NCI-H2081 (cell line): ENCODE data around the gene PCDHB13.
"Not testable (repeated sequence)": the region's sequence is repeated elsewhere in the genome, so short reads cannot be mapped to it uniquely, and the experiment has no call there.

Source experiments
- DNase-seq, 2 experiments: peaks; one replicate each; lab custom pipeline; 2025; lab: John Stamatoyannopoulos, UW

PCDHB13 gene

DNA sequence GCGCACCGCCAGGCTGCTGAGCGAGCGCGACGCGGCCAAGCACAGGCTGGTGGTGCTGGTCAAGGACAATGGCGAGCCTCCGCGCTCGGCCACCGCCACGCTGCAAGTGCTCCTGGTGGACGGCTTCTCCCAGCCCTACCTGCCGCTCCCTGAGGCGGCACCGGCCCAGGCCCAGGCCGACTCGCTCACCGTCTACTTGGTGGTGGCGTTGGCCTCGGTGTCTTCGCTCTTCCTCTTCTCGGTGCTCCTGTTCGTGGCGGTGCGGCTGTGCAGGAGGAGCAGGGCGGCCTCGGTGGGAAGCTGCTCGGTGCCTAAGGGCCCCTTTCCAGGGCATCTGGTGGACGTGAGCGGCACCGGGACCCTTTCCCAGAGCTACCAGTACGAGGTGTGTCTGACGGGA, 12.1 kb upstream of the PCDHB13 start:
- DNase-seq, result not testable (repeated sequence)

DNA sequence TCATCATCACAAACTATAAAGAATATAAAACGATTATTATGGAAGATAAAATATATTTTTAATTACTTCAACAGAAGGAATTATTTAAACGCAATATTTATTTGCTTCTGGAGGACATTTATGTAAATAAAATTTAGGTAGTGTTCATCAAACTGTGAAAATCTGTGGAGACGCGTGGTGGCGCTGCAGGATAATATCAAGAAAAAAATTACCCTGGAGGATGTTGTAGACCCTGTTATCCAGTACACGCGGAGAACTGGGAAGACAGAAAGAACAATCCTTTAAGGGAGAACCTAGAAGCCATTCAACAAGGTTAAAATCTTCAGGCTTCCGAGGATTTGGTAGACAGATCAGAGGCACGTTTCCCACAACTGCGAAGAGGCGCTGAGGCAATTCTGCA, 5.2 kb upstream of the PCDHB13 start, which contains the start of gene PCDHB12:
PCDHB12 (plus strand) TSS at position 242 of the 400 bp plus-strand sequence. CDS start 189 bp downstream, outside the sequence.
- no peak for DNase-seq

DNA sequence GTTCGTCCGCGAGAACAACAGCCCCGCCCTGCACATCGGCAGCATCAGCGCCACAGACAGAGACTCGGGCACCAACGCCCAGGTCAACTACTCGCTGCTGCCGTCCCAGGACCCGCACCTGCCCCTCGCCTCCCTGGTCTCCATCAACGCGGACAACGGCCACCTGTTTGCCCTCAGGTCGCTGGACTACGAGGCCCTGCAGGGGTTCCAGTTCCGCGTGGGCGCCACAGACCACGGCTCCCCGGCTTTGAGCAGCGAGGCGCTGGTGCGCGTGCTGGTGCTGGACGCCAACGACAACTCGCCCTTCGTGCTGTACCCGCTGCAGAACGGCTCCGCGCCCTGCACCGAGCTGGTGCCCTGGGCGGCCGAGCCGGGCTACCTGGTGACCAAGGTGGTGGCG, 3.4 kb upstream of the PCDHB13 start:
- not testable (repeated sequence) for DNase-seq

DNA sequence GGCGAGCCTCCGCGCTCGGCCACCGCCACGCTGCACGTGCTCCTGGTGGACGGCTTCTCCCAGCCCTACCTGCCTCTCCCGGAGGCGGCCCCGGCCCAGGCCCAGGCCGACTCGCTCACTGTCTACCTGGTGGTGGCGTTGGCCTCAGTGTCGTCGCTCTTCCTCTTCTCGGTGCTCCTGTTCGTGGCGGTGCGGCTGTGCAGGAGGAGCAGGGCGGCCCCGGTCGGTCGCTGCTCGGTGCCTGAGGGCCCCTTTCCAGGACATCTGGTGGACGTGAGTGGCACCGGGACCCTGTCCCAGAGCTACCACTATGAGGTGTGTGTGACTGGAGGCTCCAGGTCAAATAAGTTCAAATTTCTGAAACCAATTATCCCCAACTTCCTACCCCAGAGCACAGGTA, 2.9 kb upstream of the PCDHB13 start:
- DNase-seq, result not testable (repeated sequence)

DNA sequence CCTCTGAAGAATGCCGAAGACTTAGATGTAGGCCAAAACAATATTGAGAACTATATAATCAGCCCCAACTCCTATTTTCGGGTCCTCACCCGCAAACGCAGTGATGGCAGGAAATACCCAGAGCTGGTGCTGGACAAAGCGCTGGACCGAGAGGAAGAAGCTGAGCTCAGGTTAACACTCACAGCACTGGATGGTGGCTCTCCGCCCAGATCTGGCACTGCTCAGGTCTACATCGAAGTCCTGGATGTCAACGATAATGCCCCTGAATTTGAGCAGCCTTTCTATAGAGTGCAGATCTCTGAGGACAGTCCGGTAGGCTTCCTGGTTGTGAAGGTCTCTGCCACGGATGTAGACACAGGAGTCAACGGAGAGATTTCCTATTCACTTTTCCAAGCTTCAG, 864 bp downstream of the PCDHB13 start:
- not testable (repeated sequence) for DNase-seq

DNA sequence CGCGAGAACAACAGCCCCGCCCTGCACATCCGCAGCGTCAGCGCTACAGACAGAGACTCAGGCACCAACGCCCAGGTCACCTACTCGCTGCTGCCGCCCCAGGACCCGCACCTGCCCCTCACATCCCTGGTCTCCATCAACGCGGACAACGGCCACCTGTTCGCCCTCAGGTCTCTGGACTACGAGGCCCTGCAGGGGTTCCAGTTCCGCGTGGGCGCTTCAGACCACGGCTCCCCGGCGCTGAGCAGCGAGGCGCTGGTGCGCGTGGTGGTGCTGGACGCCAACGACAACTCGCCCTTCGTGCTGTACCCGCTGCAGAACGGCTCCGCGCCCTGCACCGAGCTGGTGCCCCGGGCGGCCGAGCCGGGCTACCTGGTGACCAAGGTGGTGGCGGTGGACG, 1.8 kb downstream of the PCDHB13 start:
- DNase-seq, result not testable (repeated sequence)

DNA sequence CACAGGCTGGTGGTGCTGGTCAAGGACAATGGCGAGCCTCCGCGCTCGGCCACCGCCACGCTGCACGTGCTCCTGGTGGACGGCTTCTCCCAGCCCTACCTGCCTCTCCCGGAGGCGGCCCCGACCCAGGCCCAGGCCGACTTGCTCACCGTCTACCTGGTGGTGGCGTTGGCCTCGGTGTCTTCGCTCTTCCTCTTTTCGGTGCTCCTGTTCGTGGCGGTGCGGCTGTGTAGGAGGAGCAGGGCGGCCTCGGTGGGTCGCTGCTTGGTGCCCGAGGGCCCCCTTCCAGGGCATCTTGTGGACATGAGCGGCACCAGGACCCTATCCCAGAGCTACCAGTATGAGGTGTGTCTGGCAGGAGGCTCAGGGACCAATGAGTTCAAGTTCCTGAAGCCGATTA, 2.3 kb downstream of the PCDHB13 start:
- not testable (repeated sequence) for DNase-seq

DNA sequence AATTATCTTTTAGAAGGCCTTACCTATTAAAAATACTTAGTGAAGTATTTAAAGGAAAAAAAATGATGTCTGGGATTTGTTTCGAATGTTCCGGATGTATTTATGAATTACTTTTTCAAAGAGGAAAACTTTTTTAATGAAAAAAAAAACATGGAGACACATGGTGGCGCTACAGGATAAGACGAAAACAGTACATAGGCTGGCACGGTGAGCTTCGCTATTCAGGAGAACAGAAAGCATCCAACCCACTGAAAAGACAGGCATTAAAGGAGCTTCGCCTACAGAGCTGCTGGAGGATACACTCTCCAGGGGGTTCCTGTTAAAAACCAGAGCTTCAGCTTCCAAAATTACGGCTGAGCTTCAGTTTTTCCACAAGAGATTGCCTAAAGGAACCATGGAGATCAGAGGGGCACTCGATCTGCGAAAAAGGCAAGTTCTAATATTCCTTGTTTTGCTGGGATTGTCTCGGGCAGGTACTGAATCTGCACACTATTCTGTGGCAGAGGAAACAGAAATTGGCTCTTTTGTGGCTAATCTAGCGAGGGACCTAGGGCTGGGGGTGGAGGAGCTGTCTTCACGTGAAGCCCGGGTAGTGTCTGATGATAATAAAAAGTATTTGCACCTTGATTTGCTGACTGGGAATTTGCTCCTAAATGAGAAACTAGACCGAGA, 9.5 kb downstream of the PCDHB13 start, which contains the start of gene PCDHB14:
PCDHB14 (plus strand) TSS at position 232 of the 672 bp plus-strand sequence; CDS start at position 395, 163 bp downstream.
- peak; percentile 26 to 62 for DNase-seq

DNA sequence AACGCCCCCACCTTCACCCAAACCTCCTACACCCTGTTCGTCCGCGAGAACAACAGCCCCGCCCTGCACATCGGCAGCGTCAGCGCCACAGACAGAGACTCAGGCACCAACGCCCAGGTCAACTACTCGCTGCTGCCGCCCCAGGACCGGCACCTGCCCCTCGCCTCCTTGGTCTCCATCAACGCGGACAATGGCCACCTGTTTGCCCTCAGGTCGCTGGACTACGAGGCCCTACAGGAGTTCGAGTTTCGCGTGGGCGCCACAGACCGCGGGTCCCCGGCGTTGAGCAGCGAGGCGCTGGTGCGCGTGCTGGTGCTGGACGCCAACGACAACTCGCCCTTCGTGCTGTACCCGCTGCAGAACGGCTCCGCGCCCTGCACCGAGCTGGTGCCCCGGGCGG, 11.1 kb downstream of the PCDHB13 start:
- not testable (repeated sequence) for DNase-seq

DNA sequence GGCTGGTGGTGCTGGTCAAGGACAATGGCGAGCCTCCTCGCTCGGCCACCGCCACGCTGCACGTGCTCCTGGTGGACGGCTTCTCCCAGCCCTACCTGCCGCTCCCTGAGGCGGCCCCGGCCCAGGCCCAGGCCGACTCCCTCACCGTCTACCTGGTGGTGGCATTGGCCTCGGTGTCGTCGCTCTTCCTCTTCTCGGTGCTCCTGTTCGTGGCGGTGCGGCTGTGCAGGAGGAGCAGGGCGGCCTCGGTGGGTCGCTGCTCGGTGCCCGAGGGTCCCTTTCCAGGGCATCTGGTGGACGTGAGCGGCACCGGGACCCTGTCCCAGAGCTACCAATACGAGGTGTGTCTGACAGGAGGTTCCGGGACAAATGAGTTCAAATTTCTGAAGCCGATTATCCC, 11.7 kb downstream of the PCDHB13 start:
- not testable (repeated sequence) for DNase-seq

DNA sequence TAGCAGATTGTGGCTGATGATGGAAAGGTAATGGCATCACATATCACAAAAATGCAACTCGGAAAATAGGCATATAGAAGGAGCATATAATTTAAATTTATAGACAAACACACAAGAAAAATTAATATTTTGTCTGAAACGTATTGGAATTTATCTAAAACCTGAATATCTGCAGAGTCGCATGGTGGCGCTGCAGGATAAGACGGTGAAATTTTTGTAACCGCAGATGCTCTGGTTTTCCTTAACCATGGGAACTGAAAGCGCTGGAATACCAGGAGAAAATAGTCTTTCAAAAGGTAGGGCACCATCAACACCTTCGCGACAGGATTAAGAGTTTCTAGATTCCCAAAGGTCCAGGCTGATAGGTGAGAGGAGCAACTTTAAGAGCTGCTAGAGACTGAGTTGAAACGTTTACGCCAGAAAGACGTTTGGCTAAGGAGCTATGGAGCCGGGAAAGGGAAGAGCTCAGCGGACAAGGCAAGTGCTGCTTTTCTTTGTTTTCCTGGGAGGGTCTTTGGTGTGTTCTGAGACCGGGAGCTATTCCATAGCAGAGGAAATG, 20.5 kb downstream of the PCDHB13 start:
- no peak for DNase-seq

DNA sequence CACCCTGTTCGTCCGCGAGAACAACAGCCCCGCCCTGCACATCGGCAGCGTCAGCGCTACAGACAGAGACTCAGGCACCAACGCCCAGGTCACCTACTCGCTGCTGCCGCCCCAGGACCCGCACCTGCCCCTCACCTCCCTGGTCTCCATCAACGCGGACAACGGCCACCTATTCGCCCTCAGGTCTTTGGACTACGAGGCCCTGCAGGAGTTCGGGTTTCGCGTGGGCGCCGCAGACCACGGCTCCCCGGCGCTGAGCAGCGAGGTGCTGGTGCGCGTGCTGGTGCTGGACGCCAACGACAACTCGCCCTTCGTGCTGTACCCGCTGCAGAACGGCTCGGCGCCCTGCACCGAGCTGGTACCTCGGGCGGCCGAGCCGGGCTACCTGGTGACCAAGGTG, 22.2 kb downstream of the PCDHB13 start:
- not testable (repeated sequence) for DNase-seq

DNA sequence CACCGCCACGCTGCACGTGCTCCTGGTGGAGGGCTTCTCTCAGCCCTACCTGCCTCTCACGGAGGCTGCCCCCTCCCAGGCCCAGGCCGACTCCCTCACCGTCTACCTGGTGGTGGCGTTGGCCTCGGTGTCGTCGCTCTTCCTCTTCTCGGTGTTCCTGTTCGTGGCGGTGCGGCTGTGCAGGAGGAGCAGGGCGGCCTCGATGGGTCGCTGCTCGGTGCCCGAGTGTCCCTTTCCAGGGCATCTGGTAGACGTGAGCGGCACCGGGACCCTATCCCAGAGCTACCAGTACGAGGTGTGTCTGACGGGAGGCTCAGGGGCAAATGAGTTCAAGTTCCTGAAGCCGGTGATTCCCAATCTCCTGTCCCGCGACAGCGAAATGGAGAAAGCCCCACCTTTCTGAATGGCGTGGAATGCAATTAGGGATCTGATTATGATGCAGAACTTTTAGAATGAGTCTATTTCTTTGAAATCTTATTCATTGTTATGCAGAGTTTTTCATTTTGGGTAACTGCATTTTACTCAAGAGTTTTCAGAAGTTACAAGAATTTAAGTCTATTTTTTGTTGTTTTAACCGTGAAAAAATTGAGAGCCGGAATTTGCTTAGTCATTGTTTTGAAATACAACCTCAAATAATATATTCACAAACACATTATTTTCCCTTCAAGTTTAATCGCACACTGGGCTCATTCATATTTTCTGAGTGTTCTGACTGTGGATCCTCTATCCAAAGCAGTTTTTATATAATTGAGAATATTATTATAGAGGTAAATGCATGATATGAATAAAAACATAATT, 23.0 kb downstream of the PCDHB13 start:
- DNase-seq, result no peak

DNA sequence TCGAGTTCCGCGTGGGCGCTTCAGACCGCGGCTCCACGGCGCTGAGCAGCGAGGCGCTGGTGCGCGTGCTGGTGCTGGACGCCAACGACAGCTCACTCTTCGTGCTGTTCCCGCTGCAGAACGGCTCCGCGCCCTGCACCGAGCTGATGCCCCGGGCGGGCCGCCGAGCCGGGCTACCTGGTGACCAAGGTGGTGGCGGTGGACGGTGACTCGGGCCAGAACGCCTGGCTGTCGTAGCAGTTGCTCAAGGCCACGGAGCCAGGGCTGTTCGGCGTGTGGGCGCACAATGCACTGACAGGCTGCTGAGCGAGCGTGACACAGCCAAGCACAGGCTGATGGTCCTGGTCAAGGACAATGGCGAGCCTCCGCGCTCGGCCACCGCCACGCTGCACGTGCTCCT, 27.8 kb downstream of the PCDHB13 start:
- DNase-seq, result no peak

DNA sequence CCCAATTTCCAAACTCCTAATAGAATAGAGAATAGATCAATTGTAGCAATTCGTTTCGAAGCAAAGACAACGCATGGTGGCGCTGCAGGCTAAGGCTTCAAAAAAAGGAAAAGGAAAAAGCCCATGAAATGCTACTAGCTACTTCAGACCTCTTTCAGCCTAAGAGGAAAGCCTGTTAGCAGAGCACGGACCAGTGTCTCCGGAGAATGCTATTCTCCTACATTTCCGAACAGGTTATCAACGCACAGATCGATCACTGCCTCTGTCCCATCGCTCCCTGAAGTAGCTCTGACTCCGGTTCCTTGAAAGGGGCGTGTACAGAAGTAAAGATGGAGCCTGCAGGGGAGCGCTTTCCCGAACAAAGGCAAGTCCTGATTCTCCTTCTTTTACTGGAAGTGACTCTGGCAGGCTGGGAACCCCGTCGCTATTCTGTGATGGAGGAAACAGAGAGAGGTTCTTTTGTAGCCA, 31.6 kb downstream of the PCDHB13 start, which contains the start of gene PCDHB15:
PCDHB15 (plus strand) TSS at position 146 of the 468 bp plus-strand sequence; CDS start at position 330, 184 bp downstream.
- no peak for DNase-seq

DNA sequence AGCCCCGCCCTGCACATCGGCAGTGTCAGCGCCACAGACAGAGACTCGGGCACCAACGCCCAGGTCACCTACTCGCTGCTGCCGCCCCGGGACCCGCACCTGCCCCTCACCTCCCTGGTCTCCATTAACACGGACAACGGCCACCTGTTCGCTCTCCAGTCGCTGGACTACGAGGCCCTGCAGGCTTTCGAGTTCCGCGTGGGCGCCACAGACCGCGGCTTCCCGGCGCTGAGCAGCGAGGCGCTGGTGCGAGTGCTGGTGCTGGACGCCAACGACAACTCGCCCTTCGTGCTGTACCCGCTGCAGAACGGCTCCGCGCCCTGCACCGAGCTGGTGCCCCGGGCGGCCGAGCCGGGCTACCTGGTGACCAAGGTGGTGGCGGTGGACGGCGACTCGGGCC, 33.3 kb downstream of the PCDHB13 start:
- not testable (repeated sequence) for DNase-seq

DNA sequence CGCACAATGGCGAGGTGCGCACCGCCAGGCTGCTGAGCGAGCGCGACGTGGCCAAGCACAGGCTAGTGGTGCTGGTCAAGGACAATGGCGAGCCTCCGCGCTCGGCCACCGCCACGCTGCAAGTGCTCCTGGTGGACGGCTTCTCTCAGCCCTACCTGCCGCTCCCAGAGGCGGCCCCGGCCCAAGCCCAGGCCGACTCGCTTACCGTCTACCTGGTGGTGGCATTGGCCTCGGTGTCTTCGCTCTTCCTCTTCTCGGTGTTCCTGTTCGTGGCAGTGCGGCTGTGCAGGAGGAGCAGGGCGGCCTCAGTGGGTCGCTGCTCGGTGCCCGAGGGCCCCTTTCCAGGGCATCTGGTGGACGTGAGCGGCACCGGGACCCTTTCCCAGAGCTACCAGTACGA, 33.7 kb downstream of the PCDHB13 start:
- not testable (repeated sequence) for DNase-seq

DNA sequence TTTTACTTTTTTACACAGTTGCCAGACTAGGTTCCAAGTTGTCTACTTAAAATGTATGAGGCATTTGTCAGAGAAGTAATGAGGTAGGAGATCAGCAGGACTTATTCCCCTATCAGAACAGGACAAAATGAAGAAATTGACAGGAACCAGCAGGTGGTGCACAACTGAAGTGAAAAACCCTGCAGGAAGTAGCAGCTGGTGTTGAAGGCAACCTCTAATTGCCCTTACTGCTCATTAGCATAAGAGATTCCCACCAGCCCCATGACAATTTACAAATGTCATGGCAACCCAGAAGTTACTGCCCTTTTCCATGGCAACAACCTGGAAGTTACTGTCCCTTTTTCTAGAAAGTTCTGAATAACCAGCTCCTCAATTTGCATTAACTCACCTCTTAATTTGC, 36.9 kb downstream of the PCDHB13 start:
- DNase-seq, result peak in 1 of 2 experiments; percentile 3

DNA sequence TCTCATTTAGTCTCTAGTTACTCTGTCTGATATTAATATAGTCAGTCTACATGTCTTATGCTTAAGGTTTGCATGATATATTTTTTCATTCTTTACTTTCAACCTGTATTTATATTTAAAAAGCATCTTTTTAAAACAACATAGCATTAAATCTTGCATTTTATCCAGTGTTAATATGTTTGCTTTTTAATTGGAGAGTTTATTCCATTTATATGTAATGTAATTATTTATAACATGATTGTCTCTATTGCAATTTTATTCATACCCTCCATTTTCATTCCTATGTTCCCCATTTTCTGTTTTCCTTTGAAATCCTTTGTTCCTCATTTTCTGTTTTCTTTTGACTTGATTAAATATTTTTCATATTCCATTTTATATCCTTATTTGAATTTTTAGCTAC, 44.7 kb downstream of the PCDHB13 start:
- DNase-seq, result no peak

DNA sequence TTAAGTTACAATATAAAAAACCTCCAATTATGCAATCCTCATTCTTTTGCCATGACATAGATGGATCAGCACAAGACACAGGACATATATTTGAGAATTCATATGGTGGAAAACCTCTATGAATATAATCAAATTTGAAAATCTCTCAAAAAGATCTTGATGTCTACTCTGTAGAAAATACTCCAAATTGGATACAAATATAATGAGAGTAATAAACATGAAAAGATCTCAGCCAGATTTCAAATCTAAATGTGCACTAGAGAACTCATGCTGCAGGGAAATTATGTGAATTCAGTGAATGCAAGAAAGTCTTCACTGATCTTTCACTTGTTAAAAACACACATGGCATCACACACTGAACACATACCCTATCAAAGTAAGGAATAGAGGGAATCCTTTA, 45.2 kb downstream of the PCDHB13 start:
- DNase-seq, result no peak

DNA sequence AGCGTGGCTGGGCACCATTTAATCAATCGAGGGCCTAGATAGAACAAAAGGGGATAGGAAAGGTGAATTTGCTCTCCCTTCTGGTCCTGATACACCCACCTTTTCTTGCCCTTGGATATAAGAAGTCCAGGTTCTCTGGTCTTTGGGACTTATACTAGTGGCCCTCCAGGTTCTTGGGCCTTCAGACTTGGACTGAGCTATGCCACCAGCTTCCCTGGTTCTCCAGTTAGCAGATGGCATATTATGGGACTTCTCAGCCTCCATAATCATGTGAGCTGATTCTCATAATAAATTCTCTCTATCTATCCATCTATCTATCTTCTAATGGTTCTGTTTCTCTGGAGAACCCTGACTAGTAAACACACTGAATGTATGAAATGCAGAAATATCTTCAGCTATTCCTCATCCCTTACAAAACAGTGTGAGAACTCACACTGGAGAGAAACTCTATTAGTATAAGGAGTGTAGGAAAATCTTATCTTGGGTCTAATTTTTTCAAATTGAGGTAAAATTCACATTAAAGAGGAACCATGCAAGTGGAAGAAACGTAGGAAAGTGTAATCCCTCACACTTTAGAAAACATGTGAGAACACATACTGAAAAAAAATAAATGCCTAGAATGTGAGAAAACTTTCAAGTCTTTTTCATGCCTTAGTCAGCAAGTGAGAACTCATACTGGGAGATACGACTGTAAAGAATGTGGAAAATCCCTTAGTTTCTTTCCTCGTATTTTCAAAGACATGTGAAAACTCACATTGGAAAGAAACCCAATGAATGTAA, 46.9 kb downstream of the PCDHB13 start:
- no peak for DNase-seq

DNA sequence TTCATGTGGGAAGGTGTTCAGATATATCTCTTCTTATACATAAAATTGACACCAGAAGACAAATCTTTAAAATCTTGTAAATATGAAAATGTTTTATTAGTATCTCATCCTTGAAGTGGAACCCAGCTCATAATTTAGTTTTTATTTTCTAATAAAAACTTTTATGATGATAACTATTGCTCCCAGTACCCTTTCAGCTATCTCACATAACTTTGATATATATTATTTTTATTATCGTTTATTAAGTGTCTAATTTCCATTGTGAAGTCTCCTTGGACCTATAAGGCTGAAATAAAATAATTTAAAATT, 47.5 kb downstream of the PCDHB13 start:
- DNase-seq, result no peak
